HG02840 (cell line): ENCODE measurements around the gene CGNL1.

ENCODE experiments used
- ATAC-seq: cut with Tn5 transposase; IDR thresholded peaks from one replicate; pipeline ENCODE4 v1.9.1; 2021; ENCODE audit warnings: mild to moderate bottlenecking, moderate library complexity, moderate number of reproducible peaks; ENCODE audit not compliant: unreplicated experiment, low FRiP score

CGNL1 gene

DNA sequence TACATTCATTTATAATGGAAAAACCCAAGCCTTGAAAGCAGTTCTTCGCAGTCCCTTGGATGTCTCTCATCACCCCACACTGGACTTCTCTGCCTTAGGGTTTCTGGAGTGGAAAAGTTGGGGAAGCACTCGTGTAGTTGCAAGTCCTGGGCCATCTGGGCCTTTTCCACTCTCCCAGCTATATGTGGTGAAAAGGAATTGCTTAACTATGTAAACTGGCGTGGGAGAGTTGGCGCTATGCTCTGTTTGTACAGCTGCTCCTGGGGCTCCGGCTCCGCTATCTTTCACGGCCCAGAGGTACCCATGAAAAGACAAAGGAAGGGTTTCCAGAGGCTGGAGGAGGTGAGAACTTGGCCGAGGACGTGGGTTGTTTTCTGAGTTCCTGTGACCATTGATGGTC is 134.3 kb downstream of the CGNL1 start:
- no peak for ATAC-seq

DNA sequence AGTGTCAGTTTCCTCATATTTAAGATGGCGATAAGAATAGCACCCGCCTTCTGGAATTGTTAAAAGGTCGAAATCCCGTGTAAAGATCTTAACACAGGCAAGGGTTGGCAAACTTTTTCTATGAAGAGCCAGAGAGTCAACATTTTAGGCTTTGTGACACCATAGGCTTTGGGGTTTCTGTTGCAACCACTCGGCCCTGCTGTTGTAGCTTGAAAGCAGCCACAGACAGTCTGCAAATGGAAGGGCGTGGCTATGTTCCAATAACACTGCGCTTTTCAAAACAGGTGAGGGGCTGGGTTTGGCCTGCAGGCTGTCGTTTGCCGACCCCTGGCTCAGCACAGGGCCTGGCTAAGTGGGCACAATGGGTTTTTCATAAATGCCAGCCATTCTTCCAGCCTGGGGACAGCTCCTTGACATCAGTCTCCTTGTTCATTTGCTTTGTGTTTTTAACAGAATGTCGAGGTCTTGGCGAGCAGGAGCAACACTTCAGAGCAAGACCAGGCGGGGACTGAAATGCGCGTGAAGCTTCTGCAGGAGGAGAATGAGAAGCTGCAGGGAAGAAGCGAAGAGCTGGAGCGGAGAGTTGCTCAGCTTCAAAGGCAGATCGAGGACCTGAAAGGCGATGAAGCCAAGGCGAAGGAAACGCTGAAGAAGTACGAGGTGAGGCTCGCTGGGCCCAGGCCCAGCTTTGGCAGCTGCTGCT is 140.2 kb downstream of the CGNL1 start:
- no peak for ATAC-seq

DNA sequence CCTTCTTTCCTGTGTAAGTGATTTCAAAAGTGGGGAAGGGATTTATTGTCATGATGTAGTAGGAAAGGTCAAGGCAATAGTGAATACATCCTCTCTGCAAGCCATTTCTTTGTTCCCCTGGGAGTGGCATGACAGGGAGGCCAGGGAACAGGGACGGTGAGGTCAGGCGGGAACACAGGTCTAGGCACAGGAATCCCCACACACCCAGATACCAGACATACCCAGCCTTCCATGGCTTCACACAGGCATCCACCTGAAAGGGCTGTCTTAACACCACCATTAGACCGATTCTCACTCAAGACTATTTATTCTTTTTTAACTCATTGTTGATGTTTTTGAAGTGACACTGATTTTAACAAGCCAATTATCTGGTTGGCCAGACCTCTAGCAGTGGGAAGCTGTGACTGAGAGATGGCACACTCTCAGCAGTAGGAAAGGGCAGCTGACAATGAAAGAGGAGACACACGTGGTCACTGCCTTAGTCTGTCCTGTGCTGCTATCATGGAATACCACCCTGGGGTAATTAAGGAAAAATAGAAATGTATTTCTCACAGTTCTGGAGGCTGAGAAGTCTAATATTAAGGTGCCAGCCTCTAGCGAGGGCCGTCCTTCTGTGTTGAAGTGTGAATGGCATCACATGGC is 140.8 kb downstream of the CGNL1 start:
- no peak for ATAC-seq

DNA sequence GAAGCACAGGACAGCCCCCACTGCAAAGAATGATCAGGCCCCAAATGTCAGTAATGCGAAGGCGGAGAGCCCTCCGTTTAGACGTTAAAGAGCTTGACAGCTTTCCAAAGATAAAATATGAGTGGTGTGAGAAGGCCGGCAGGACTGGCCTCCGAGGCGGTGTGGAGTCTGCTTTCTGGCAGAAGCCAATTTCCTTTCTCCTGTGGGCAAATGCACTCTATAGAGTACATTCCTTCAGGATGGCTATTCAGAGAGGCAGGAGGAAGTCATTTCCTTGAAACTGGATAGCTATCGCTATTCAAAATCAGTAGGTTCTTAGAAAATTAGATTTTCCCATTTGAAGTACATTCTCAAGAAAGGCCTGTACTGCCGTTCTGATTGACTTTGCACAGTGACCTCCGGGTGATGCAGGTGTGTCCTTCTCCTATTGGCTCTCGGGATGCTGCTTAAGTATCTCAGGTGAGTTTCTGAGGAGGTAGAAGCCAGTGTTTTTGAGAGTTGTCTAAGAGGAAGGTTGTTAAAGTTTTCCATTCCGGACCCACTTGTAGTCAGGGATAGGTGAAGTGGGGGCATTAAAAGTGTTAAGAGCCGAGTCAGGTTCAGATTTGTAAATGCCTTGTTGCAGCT is 142.6 kb downstream of the CGNL1 start:
- no peak for ATAC-seq

DNA sequence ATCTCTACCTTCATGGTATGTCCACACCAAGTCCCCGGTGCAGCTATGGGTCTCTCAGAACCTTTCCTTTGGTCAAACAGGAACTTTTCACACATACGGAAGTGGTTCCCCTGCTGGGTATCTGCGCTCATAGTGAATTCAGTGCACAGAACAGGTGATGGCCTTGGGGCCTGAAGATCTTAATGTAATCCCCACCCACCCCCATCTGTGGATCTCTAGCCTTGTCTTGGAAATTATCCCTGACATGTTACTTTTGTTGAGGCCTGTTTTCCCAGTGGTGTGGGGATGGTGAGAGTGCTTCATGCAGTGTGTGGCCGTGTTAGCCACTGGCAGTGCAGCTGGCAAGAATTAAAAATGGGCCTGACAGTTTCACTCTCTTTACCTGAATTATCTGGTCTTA is 143.5 kb downstream of the CGNL1 start:
- no peak for ATAC-seq

DNA sequence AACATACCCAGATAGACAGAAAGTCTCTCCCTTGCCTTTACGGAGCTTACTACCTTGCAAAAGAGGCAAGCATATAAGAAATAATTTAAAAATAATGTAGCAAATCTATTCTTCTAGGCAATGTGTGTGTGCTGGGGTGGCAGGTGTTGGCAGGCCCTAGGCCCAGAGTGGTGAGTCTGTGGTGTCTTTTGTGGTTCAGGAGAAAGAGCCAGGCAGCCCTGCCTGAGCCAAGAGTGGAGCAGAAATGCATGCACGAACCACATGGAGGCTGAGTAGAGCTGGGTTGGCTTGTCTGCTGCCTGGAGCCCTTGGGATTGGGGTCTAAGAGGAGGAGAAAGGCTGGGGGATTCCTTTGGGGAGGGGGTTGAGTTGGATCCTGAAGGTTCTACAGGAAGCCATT is 145.2 kb downstream of the CGNL1 start:
- ATAC-seq = no peak

DNA sequence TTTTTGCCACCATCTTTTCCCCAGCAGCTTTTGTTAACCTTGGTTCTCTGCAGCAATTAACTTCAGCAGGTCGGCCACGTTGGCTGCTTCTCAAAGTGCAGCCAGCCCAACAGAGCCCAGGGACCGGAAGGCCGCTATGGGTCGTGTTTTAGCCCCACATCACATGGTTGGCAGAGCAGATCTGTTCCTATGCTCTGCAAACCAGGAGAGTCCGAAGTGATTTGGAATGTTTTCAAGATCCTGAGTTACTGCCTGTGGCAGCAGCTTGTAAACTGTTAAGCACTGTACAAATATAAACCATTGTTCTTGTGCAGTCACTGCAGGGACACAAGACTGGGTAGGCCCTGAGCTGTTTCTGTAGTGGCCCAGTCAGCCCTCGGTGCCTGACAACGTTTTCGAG is 145.8 kb downstream of the CGNL1 start:
- ATAC-seq = no peak

DNA sequence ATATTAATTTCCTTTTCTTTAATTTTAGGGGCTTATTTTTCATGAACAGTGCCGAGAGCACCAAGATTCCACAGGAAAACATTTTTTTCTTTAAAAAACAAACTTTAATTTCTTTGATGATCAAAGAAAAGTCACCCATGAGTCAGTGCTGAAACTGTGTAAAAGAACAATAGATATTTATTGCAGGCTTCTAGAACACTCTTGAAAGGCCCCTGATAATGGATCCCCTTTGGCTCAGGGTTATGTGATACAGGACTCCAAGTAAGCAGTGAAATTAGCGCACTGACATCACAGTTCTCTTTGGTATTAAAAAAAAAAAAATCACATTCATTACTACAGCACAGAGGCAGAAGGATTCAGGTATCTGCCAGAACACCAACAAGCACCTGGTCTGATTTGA is 149.3 kb downstream of the CGNL1 start:
- ATAC-seq = no peak

DNA sequence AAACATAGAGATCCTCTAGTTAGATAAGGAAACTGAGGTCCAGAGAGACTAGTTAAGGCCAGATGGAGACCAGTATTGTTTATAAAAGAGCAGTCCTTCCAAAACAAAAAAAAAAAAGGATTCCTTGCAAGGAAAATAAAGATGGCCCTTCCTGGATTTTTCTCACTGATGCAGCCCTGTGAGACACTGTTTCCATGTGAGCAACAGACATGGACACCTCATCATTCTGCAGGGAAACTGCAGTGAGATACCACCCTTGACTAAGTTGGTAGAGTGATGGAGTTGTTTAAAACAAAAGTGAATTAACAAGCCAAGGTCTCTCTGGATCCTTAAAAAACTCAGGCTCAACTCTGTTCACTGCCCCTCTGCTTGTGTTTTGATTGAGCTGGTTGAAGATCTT is 149.8 kb downstream of the CGNL1 start:
- ATAC-seq = no peak

DNA sequence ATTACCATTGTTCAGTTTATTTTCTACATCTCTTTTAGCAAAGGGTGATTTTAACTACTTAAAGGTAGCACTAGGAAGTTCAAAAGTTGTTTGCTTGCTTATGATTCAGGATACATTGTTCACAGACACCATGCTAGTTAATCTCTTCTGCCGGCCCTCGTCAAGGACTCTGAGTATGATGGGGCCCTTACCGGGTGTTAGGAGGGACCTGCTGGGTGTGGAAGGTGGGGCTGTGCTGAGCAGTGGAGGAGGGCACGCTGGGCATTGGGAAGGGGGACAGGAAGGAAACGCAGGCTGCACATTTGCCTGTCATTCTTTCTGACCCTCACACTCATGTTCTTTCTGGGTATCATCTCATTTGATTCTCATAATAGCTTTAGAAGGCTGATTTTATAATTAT is 150.3 kb downstream of the CGNL1 start:
- no peak for ATAC-seq

DNA sequence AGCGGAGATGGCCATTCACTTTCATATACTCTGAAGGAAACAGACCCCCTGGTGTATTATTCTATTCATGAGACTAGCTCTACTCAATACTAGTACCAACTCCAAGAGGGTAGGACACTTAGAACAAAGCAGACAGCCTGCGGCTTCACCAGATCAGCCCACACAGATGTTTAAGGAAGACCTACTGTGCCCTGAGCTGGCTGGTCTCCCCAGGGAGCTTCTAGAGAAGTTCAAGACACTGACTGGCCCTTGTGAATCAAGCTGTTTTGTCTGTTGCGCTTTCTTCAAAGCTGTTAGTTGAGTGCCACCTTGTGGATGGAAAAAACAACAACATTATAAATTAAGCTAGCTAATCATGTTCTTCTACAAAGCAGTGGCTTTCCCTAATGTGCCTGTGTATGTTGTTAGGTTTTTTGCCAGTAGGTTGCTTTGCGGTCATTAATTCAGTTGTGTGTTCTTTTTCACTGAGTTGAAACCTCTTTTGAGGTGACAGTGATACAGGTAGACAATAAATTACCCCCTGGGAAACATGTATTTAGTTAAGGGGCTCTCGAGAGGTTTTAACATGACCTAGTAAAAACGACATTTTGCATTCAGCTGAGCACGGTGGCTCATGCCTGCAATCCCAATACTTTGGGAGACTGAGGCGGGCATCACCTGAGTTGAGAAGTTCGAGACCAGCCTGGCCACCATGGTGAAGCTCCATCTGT is 151.2 kb downstream of the CGNL1 start:
- ATAC-seq = no peak

DNA sequence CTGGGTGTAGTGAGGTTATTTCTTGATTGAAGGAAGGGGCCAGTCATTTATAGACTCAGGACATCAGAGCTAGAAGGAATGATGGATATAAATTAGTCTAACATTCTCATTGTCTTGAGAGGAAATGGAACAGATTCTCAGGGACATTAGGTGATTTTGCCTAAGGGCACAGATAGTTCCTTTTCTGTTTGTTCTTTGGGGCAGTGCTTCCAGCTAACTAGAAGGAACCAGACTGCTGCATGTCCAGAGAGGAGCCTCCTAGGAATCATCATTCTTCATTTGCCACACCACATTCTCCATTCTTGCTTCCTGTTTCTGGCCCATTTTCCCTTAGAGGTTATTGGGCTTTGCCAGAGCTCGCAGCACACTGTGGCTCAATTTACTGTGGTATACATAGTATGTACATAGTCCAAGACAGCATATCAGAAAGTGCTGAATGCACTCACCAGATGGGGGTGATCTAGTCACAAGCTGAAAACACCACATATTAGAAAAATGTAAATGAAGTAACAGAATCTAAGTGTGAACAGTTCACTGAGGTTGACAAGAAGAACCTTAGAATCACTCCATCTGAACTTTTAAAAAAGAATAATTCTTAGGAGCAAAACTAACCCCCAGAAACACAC is 152.7 kb downstream of the CGNL1 start:
- ATAC-seq = no peak

DNA sequence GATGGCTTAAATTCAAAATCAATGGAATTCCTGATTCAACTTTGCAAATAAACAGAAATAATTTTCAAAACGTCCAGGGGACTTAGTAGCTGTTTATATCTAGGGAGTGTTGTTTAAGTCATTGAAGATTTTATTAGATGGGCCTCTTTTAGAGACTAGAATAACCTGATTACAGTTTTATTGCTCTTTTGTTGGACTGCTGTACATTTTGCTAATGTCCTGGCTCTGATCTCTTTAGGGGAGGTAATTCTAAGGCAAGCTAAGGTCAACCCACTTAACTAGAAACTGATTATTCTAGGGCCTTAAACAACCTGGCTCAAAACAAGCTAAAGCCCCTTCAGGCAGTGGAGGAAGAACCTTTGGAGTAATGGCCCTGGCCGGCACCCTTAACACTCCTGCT is 153.4 kb downstream of the CGNL1 start:
- no peak for ATAC-seq

DNA sequence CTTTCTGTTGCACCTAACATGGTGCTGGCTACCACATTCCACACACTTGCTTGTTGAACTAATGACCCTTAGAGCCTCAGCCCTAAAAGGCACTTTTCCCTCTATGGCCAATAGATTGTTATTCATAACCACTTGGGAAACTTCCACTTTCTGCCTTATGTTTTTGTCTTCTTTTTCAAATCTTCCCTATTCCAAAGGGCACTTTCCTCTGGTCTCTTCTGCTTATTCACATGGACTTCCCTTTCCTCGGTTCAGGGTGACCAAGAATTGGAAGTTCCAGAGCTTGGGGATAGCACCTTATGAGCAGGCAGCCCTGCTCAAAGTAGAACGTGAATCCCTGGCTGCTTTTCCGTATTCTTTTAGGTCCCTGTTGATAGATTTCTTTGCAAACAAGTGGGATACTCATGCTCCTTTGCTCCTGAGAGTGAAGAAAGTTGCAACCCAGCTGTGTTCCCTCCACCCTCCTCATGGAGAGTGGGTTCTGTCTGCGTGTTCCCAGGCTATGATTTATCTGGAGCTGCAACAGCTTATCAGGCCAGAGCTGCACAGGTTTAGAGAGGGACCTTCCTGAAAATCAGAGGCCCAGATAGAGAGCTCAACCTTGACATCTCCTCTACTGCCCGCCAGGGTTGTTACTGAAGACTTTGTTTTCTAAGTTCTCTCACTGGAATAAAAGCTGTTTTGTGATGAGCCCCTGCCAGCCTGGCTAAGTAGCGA is 156.6 kb downstream of the CGNL1 start:
- no peak for ATAC-seq

DNA sequence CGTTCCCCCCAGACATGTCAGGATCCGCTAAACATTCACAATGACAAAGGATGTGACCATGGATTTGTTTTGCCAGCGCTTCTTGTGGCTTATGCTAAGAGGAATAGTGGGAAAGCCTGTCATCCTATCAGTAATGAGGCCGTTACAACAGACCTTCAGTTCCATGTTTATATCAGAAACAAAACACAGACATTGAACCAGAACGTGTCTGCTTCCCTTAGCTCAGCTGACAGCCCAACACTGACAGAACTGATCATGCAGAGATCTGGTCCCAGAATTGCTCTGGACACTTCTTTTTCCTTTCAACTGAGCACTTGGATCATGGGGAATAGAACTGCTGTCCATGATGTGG is 157.1 kb downstream of the CGNL1 start:
- ATAC-seq = no peak

DNA sequence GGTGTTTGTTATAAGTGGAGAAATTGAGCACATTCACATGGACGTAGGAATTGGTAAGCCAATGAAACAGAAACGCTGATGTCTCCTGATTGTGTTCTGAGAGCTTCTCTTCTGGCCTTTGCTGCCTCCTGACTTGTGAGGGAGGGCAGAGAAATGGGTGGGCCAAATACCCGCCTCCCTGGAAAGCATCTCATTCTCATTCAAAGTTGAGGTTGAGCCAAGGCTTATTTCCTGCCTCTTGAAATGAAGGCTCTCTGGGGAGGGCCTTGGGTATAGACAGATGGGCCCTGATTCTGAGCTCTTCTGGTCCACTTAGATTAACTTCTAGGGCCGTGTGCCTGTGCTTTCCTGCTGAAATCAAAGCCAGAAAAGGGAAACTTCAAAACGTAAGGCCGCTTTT is 158.0 kb downstream of the CGNL1 start:
- no peak for ATAC-seq

DNA sequence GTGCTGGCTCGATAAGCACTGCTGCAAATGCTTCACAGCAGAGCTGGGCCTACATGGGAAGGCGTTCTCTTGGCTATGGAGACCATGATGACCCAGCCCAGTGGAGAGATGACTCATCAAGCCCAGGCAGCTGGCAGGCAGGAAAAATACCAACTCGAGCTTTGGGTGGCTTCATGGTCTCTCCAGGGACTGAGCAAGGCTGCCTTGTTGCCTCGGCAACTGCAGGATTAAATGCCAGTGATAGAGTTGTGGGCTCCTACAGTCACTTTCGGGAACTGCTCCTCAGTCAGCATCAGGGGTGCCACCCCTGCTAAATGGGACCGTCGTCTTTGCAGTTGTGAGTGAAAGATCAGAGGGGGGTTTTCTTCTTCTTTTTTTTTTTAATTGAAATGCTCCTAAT is 160.8 kb downstream of the CGNL1 start:
- no peak for ATAC-seq

DNA sequence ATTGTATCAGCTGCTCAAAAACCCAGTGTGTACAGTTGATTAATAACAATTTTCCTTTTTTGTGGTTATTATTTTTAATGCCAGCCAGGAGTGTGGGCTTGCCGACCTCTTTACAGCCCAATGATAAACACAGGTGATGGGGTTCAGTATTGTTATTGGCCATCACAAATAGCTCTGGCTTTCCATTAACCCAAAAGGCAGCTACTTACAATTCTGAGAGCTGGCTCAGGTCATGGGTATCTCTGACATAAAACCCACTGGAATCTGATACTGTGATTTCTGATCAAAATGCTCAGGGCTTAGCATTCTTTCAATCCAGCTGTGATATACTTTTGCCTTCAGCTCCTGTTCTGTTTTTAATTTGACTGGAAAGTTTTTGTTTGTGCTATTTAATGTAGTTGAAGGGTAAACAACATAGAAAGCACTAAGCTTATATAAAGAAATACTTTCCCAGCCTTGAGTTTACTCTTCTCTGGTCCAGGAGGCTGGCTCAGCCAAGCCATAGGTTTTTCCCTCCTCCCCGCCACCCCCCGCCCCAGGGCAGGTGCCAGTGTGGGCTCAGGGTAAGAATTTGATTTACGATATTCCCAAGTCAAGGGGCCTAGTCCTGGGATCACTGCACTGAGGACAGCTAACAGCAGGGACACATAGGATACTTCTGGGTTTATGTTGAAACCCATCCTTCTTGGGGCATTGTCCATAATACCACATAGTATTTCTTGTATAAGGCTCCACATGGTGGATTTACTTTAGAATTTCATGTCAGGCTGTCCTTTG is 161.4 kb downstream of the CGNL1 start:
- ATAC-seq = no peak

DNA sequence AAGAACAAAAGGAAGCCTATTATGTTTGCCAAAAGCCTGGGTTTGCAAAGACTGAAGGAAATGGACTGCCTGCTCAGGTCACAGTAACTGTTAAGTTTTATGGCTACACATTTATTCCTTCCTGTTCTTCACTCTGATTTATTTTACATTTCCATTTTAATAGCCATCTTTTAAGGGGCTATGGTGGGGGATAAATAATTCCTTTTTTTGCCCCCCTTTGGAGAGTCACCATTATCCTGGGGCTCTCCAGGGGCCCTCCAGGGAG is 161.9 kb downstream of the CGNL1 start:
- no peak for ATAC-seq

DNA sequence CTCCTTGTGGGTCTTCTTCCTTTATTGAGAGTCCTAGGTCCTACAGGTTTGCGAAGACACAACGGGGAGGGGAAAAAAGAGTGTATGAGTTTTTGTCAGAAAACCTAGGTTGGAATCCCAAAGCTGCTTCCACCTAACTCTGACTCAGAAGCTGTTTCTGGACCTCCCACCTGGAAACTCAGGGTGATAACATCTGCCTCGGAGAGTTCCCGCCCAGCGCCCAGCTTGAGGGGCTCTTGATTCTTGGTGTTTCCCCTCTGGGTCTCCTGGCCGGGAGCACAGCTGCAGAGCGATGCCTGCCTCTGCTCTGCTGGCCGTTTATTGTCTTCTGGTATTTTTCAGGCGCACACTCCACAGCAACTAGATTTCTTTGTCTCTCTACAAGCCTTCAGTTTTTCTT is 162.5 kb downstream of the CGNL1 start:
- no peak for ATAC-seq
